HG03196 (cell line): Measurements from ENCODE around the gene U2AF2.
"Not testable (repeated sequence)": the region's sequence is repeated elsewhere in the genome, so short reads cannot be mapped to it uniquely, and the experiment has no call there.

ENCODE experiments used
- ATAC-seq: cut with Tn5 transposase; IDR thresholded peaks from one replicate; pipeline ENCODE4 v1.9.1; 2021; ENCODE audit not compliant: unreplicated experiment

U2AF2 gene

GRCh38 chr19:55703790-55704215, 49.0 kb downstream of the U2AF2 start:
- ATAC-seq, result no peak

GRCh38 chr19:55704494-55705245, 49.8 kb downstream of the U2AF2 start:
- no peak for ATAC-seq

GRCh38 chr19:55705972-55706371, 51.1 kb downstream of the U2AF2 start:
- no peak for ATAC-seq

- ATAC-seq, result no peak
These were observed 56.9 kb downstream of the U2AF2 start for GRCh38 chr19:55711719-55712118.

GRCh38 chr19:55712804-55713631, 58.2 kb downstream of the U2AF2 start:
- no peak for ATAC-seq

GRCh38 chr19:55716531-55716930, 61.7 kb downstream of the U2AF2 start:
- ATAC-seq, result no peak

GRCh38 chr19:55717251-55717650, 62.4 kb downstream of the U2AF2 start:
- no peak for ATAC-seq

GRCh38 chr19:55717879-55718711, 63.3 kb downstream of the U2AF2 start:
- not testable (repeated sequence) for ATAC-seq

- no peak for ATAC-seq
These were observed 65.4 kb downstream of the U2AF2 start for GRCh38 chr19:55720214-55720746.

- ATAC-seq, result no peak
These were observed 66.0 kb downstream of the U2AF2 start for GRCh38 chr19:55720801-55721200.

- ATAC-seq, result no peak
These were observed 68.7 kb downstream of the U2AF2 start for GRCh38 chr19:55723491-55723890.
